ENCODE data around the gene GPA33.

DNA sequence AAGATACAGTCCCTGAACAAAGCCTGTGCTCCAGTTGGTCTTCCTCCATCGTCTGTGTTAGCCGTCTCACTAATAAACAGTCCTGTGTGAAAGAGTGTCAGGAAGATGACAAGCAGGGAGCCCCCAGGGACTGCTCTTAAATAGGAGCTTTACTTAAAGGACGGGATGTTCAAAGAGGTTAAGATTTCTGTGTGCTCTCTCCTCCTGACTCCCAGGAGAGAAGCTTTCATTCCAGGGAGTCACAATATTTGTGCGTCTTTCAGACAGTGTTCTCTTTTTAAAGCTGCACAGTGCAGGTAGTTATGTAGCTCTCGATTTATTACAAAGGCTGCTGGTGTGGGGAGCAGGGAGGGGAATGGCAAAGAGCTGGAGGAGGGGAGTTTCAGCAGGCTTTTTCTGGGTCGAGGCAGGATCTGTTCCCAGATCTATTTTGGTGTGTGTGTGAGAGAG, 47.2 kb upstream of the GPA33 start:
- TF ChIP-seq, protein P1, sequence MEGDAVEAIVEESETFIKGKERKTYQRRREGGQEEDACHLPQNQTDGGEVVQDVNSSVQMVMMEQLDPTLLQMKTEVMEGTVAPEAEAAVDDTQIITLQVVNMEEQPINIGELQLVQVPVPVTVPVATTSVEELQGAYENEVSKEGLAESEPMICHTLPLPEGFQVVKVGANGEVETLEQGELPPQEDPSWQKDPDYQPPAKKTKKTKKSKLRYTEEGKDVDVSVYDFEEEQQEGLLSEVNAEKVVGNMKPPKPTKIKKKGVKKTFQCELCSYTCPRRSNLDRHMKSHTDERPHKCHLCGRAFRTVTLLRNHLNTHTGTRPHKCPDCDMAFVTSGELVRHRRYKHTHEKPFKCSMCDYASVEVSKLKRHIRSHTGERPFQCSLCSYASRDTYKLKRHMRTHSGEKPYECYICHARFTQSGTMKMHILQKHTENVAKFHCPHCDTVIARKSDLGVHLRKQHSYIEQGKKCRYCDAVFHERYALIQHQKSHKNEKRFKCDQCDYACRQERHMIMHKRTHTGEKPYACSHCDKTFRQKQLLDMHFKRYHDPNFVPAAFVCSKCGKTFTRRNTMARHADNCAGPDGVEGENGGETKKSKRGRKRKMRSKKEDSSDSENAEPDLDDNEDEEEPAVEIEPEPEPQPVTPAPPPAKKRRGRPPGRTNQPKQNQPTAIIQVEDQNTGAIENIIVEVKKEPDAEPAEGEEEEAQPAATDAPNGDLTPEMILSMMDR (IDR thresholded peaks at IDR 0.05): no peak
- no peak for TF ChIP-seq POLR2A (IDR thresholded peaks at IDR 0.05)
- peak; percentile 27 for TF ChIP-seq POLR2AphosphoS5 (IDR thresholded peaks at IDR 0.05)
